GM18498 (cell line): ENCODE data around the gene PRDM11.

Experiments used
- ATAC-seq: cut with Tn5 transposase; IDR thresholded peaks from one replicate; pipeline ENCODE4 v1.9.1; 2021; ENCODE audit warnings: mild to moderate bottlenecking, moderate library complexity; ENCODE audit not compliant: unreplicated experiment

PRDM11 gene

GRCh38 chr11:45157247-45158209 is 11.1 kb downstream of the PRDM11 start:
- ATAC-seq = no peak

GRCh38 chr11:45158210-45158731 is 11.8 kb downstream of the PRDM11 start:
- ATAC-seq = no peak

- no peak for ATAC-seq
Measured at GRCh38 chr11:45158891-45159605, 12.6 kb downstream of the PRDM11 start.

GRCh38 chr11:45159781-45160365 is 13.4 kb downstream of the PRDM11 start:
- ATAC-seq = no peak

GRCh38 chr11:45161252-45162063 is 15.0 kb downstream of the PRDM11 start:
- ATAC-seq = no peak

- ATAC-seq = no peak
Measured at GRCh38 chr11:45162064-45162375, 15.6 kb downstream of the PRDM11 start.

GRCh38 chr11:45162916-45163879 is 16.8 kb downstream of the PRDM11 start:
- ATAC-seq = no peak

GRCh38 chr11:45163956-45164575 is 17.6 kb downstream of the PRDM11 start:
- ATAC-seq = no peak

- ATAC-seq = no peak
Measured at GRCh38 chr11:45165386-45165785, 18.9 kb downstream of the PRDM11 start.

GRCh38 chr11:45165806-45166603 is 19.6 kb downstream of the PRDM11 start:
- no peak for ATAC-seq

GRCh38 chr11:45166604-45166897 is 20.1 kb downstream of the PRDM11 start:
- ATAC-seq = no peak

GRCh38 chr11:45167283-45167682 is 20.8 kb downstream of the PRDM11 start:
- ATAC-seq = no peak

- no peak for ATAC-seq
Measured at GRCh38 chr11:45168366-45169130, 22.1 kb downstream of the PRDM11 start.

GRCh38 chr11:45169310-45170072 is 23.1 kb downstream of the PRDM11 start:
- ATAC-seq = no peak

GRCh38 chr11:45170484-45170883 is 24.0 kb downstream of the PRDM11 start:
- no peak for ATAC-seq

GRCh38 chr11:45171550-45171949 is 25.1 kb downstream of the PRDM11 start:
- ATAC-seq = no peak

GRCh38 chr11:45173064-45173463 is 26.6 kb downstream of the PRDM11 start:
- no peak for ATAC-seq
